ENCODE measurements around the gene SGCE. TPM values are rescaled to one million over a fixed set of nuclear protein-coding genes. Genes with fewer than 3 reads are reported as not detected.

The SGCE gene
- total RNA-seq, 3 donors from 2014 or later, result 6.8 to 70.2 (median 6.8) TPM

GRCh38 chr7:94576316-94576715, 79.6 kb downstream of the SGCE start:
- Histone ChIP-seq H3K36me3 (ENCODE audit: low read depth) (no peaks in the 10 kb centered on the region), H3K4me3 (no peak overlapping the region), H3K4me1 (ENCODE audit: low read depth) (no peaks in the 10 kb centered on the region), H3K9me3 (peaks cover 13% of the 10 kb centered on the region)
- DNase-seq (no peak), ATAC-seq (no peak)
- intact Hi-C loops (cut with DNase I, micrococcal nuclease), result no loop called here
- TF ChIP-seq CTCF (IDR thresholded peaks at IDR 0.05), result no peak

GRCh38 chr7:94575646-94576045, 80.3 kb downstream of the SGCE start:
- Histone ChIP-seq H3K4me1 (ENCODE audit: low read depth) (no peaks in the 10 kb centered on the region), H3K4me3 (no peak overlapping the region), H3K36me3 (ENCODE audit: low read depth) (no peaks in the 10 kb centered on the region), H3K9me3 (peaks cover 13% of the 10 kb centered on the region)
- ATAC-seq (no peak), DNase-seq (no peak)
- intact Hi-C loops (cut with DNase I, micrococcal nuclease), result no loop called here
- TF ChIP-seq CTCF (IDR thresholded peaks at IDR 0.05), result no peak

- DNase-seq, result no peak
- intact Hi-C loops (cut with DNase I, micrococcal nuclease), result no loop called here
- ATAC-seq, result no peak
- no peak for TF ChIP-seq CTCF (IDR thresholded peaks at IDR 0.05)
- Histone ChIP-seq H3K4me3 (no peak overlapping the region), H3K4me1 (ENCODE audit: low read depth) (no peaks in the 10 kb centered on the region), H3K9me3 (peaks cover 13% of the 10 kb centered on the region), H3K36me3 (ENCODE audit: low read depth) (no peaks in the 10 kb centered on the region)
Measured at GRCh38 chr7:94571816-94572215, 84.1 kb downstream of the SGCE start.

GRCh38 chr7:94567396-94567795, 88.5 kb downstream of the SGCE start:
- Histone ChIP-seq H3K4me1 (ENCODE audit: low read depth) (no peaks in the 10 kb centered on the region), H3K36me3 (ENCODE audit: low read depth) (no peaks in the 10 kb centered on the region), H3K4me3 (no peak overlapping the region), H3K9me3 (no peaks in the 10 kb centered on the region)
- TF ChIP-seq CTCF (IDR thresholded peaks at IDR 0.05), result no peak
- intact Hi-C loops (cut with DNase I, micrococcal nuclease), result no loop called here
- no peak for DNase-seq
- no peak for ATAC-seq

GRCh38 chr7:94565247-94565894, 90.6 kb downstream of the SGCE start:
- no peaks in the 10 kb centered on the region for H3K4me1 ChIP-seq (ENCODE audit: low read depth)
- H3K4me3 ChIP-seq, result no peak overlapping the region
- H3K9me3 ChIP-seq, result no peaks in the 10 kb centered on the region
- TF ChIP-seq CTCF (IDR thresholded peaks at IDR 0.05), result no peak
- no peak for ATAC-seq
- H3K36me3 ChIP-seq (ENCODE audit: low read depth), result no peaks in the 10 kb centered on the region
- DNase-seq, result no peak
- intact Hi-C loops (cut with DNase I, micrococcal nuclease), result no loop called here

- ATAC-seq, result no peak
- intact Hi-C loops (cut with DNase I, micrococcal nuclease), result no loop called here
Measured at GRCh38 chr7:94562525-94562924, 93.4 kb downstream of the SGCE start.

More at GRCh38 chr7:94562525-94562924, 93.4 kb downstream of the SGCE start:
- TF ChIP-seq CTCF (IDR thresholded peaks at IDR 0.05), result no peak
- DNase-seq, result no peak
- H3K4me1 ChIP-seq (ENCODE audit: low read depth), result no peaks in the 10 kb centered on the region
- H3K4me3 ChIP-seq, result no peak overlapping the region
- H3K36me3 ChIP-seq (ENCODE audit: low read depth), result no peaks in the 10 kb centered on the region
- no peaks in the 10 kb centered on the region for H3K9me3 ChIP-seq

Measured in mucosa of descending colon (tissue), 3 donors.